GM18861 (cell line): ENCODE data around the gene HYPK.
"Not testable (repeated sequence)": the region's sequence is repeated elsewhere in the genome, so short reads cannot be mapped to it uniquely, and the experiment has no call there.

ENCODE experiments used
- ATAC-seq: cut with Tn5 transposase; IDR thresholded peaks from one replicate; pipeline ENCODE4 v1.9.1; 2021; ENCODE audit not compliant: unreplicated experiment

HYPK gene

DNA sequence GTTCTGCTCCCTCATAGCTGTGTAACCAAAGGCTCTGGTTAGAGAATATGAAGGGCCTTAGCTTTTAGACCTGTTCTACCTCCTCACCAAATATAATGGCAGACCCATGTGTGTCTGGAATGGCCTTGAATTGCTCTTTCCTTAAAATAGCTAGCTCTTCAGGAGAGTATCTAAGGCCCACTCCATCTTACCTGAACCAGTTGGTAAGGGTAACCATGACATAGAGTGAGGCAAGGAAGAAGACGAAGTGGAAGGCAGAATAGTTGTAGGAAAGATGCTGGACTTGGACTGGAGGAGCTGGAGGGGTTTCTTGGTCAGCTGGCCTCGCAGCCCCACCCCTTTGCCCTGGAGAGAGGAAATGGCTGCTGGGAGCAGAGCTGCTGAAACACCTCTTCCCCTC, 5.2 kb upstream of the HYPK start:
- ATAC-seq: no peak

GRCh38 chr15:43795997-43796396, 4.4 kb upstream of the HYPK start:
- ATAC-seq: no peak

GRCh38 chr15:43796566-43796965, 3.8 kb upstream of the HYPK start:
- no peak for ATAC-seq

GRCh38 chr15:43799209-43799944, 1.0 kb upstream of the HYPK start:
- ATAC-seq: no peak

GRCh38 chr15:43799945-43800285, 484 bp upstream of the HYPK start, which contains the start of gene SERINC4:
Gene SERINC4, minus strand, starts transcription at chr15:43800220. Its CDS starts 234 bp downstream, at chr15:43799986.
- no peak for ATAC-seq

- not testable (repeated sequence) for ATAC-seq
Measured at GRCh38 chr15:43802676-43803075, 2.3 kb downstream of the HYPK start.

DNA sequence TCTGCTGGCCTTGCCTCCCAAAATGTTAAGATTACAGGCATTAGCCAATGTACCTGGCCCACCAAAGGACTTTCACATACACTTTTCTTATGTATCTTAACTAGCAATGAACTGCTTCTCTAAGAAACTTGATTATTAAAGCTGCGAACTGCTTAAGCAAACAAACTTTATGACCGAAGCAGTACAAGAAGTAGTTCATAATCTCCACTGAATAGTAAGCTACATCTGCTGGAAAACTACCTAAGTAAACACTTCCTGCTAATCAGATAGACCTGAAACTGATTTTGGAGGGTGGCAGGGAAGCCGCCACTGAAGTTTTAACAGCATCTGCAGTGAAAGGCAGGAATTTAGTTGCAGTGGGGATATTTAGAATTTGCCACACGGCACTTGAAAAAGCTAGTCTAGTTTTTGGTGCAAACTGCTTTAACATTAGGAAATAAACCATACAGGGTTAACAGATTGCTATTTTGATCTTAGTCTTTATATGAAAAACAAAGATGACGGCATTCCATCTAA, 8.1 kb downstream of the HYPK start:
- ATAC-seq: no peak

DNA sequence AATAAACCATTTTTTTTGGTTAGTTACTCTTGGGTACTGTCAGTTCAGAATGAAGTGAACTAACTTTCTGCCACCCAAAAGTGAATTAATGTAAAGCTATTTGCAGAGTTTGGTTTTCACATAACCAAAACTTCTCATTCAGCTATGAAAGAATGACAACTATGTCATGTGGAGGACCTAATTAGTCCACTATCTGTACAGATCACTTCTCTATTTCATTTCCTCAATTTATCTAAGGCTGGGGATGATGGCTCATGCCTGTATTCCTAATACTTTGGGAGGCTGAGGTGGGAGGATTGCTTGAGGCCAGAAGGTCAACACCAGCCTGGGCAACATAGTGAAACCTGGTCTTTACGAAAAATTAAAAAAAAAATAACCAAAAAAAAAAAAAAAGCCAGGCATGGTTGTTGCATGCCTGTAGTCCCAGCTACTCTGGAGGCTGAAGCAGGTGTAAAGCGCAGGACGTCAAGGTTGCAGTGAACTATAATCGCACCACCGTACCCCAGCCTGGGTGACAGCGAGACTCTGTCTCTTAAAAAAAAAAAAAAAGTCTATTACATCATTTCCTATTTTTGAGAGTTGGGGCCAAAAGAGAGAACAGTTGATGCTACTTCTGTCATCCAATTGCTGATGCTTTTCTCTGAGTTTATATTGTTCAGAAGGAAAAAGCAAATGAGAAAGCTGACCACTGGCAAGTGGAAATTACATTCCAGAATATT, 8.7 kb downstream of the HYPK start:
- peak; percentile 52 for ATAC-seq

DNA sequence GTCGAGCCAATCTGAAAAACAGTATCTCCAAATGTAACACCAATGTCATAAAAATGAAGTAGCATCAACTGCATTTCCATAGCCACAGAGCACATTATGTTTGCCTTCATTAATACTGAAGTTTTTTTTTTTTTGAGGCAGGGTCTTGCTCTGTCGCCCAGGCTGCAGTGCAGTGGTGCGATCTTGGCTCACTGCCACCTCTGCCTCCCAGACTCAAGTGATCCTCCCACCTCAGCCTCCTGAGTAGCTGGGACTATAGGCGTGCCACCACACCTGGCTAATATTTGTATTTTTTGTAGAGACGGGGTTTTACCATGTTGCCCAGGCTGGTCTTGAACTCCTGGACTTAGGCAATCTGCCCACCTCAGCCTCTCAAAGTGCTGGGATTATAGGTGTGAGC, 14.7 kb downstream of the HYPK start:
- not testable (repeated sequence) for ATAC-seq

DNA sequence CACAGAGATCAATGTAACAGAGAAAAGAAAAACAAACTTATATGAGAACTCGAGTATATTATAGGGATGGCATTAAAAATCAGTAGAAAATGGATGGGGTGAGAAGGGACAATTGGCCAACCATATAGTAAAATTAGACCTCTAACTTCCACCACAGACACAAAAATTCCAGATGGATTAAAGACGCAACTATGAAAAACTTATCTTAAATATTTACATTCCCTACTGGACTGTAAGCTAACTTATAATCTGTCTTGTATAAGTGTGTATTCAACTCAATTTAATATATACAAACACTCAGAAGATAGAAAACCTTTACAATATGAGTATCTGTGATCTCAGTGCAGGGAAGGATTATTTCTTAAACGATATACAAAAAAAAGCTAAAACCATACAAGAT, 21.1 kb downstream of the HYPK start:
- ATAC-seq: no peak

DNA sequence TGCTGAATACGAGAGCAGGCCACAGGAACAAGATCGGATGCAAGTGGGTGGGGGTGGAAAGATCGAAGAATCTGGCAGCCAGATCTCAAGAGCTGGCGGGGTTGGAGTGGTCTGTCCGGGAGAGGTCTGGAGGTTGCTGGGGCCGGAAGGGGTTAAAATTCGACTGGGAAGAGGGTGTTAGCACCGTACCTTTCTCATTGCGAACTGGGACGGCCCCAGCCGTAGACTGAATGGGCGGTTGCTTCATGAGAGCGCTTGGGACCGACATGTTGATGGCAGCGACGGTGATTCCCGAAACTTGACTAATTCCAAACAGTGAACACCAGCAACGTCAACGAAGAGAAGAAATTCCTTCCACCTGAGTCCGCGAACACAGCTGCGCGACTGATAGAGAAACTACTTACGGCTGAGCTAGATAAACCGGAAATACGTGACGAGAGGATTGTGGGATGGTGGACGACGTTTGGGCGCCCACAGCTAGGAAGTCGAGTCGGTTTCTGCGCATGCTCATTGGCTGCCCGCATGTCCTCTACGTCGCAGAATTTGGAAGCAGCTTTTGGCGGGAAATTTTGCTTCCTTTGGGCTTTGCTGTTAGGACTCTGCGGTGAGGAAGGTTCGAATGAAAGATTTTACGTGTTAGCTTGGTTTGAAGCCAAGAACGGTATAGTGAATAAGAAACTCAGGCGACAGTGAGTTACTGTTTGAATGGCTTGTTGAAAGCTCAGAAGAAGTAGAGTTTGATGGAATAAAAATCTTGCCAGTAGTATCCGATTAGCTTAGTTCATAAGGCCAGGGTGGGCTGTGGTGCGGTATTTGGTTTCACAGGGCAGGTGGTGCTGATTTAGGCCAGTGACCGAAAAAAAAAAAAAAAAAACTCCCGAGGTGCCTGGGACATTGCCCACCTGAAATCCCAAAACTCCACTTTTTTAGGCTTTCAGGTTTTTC, 24.2 kb downstream of the HYPK start, which contains the start of gene MFAP1:
MFAP1 (minus strand) TSS at position 389 of the 945 bp plus-strand sequence; CDS start at position 268, 121 bp downstream.
- ATAC-seq: peak; percentile 57

DNA sequence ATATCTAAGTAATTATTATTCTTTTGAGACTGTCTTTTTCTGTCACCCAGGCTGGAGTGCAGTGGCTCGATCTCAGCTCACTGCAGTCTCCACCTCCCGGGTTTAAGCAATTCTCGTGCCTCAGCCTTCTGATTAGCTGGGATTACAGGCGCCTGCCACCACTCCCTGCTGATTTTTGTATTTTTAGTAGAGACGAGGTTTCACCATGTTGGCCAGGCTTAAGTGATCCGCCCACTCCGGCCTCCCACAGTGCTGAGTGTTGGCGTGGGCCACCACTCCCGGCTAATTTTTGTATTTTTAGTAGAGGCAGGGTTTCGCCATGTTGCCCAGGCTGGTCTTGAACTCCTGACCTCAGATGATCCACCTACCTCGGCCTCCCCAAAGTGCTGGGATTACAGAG, 24.9 kb downstream of the HYPK start:
- ATAC-seq: not testable (repeated sequence)

GRCh38 chr15:43826029-43826507, 25.7 kb downstream of the HYPK start:
- no peak for ATAC-seq

DNA sequence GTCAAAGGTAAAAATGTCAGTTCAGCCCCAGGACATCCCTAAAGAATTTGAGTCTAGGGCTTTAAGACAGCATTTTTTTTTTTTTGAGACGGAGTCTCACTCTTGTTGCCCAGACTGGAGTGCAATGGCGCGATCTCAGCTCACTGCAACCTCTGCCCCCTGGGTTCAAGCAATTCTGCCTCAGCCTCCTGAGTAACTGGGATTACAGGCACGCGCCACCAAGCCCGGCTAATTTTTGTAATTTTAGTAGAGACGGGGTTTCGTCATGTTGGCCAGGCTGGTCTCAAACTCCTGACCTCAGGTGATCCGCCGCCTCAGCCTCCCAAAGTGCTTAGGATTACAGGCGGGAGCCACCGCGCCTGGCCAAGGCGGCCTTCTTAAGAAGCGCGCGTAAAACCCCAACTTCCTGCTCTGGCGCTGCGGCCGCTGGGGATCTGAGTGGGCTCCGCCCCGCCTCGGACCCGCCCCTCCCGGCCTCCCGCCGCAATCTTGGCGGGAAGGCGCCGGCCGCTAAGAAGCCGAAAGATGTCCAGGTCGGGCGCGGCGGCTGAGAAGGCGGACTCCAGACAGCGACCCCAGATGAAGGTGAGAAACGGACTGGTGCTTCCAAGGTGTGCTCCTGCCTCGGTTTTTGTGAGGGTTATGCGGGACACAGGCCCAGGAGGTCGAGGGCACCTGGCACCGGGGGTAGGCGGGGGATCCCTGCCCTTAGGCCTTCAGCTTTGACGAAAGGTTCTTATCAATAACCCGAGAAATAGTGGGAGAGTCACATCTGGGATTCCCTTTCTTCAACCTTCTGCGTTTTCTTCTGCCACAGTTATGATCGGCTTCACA, 26.3 kb downstream of the HYPK start, which contains the start of gene WDR76:
WDR76 (plus strand) TSS at position 495 of the 834 bp plus-strand sequence; CDS start at position 526, 31 bp downstream.
- ATAC-seq: peak; percentile 37

DNA sequence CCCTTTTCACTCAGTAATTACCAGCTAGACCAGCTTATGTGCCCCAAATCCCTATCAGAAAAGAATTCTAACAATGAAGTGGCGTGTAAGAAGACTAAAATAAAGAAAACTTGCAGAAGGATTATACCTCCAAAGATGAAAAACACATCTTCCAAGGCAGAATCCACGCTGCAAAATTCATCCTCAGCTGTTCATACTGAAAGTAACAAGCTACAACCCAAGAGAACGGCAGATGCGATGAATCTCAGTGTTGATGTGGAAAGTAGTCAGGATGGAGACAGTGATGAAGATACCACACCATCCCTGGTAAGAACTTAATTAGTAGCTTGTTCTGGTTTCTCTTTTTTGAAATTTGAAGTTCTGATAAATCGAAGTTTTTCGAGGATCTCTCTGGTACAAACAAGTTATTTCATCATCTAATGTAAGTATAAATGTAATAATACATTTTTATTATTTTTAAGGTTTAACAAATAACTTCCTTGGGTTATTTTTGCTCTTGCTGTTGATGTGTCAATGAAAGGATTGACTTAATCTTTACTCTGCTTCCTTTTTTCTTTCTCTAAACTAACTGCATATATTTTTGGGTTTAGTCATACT, 27.8 kb downstream of the HYPK start:
- no peak for ATAC-seq

DNA sequence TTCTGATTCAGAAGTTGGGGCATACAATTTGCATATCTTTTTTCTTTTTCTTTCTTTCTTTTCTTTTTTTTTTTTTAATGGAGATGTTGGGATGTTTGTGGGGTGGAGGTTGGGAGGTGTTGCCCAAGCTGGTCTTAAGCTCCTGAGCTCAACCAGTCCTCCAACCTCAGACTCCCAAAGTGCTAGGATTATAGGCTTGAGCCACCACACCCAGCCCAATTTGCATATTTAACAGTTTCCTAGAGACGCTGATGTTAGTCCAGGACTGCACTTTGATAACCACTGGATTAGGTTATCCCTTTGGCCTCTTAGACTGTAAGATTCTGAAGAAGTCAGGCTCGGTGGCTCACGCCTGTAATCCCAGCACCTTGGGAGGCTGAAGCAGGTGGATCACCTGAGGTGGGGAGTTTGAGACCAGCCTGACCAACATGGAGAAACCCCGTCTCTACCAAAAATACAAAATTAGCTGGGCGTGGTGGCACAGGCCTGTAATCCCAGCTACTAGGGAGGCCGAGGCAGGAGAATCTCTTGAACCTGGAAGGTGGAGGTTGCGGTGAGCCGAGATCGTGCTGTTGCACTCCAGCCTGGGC, 29.6 kb downstream of the HYPK start:
- ATAC-seq: not testable (repeated sequence)

DNA sequence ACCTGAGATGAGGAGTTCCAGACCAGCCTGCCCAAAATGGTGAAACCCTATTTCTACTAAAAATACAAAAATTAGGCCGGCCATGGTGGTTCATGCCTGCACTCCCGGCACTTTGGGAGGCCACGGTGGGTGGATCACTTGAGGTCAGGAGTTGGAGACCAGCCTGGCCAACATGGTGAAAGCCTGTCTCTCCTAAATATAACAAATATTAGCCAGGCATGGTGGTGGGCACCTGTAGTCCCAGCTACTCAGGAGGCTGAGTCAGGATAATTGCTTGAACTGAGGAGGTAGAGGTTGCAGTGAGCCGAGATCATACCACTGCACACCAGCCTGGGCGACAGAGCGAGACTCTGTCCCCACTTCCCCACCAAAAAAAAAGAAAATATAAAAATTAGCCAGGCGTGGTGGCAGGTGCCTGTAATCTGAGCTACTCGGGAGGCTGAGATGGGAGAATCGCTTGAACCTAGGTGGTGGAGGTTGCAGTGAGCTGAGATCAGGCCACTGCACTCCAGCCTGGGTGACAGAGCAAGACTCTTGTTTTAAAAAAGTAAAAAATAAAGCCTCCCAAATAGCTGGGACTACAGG, 30.4 kb downstream of the HYPK start:
- not testable (repeated sequence) for ATAC-seq

DNA sequence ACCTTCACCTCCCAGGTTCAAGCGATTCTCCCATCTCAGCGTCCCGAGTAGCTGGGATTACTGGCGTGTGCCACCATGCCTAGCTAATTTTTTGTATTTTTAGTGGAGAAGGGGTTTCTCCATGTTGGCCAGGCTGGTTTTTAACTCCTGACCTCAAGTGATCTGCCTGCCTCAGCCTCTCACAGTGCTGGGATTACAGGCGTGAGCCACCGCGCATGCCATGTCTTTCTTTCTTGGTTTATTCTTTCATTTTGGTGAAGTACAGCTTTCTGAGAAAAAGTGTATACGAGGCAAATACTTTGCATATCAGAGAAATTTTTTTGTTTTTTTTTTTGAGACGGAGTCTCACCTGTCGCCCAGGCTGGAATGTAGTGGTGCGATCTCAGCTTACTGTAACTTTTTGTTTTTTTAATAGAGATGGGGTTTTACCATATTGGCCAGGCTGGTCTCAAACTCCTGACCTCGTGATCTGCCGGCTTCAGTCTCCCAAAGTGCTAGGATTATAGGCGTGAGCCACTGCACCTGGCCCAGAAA, 31.2 kb downstream of the HYPK start:
- not testable (repeated sequence) for ATAC-seq
